ENCODE data around the gene SLC39A11.

DNA sequence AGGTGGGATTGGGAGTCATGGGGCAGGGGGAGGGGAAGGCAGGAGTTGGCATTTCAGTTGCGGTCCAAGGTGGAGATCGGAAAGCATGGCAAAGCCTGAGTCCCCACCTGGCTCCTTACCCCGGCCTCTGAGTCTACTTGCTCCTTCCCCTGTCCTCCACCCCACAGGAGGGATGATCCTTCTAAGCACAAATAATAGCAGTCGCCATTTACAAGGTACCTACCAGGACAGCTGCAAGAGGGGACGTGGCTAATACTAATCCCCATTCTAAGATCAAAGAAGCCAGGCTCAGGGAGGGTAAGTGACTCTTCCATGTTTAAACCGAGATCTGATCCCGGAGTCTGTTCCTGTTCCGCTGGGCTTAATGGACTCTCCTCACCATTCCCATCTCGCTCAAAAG is 396.3 kb downstream of the SLC39A11 start:
- TF ChIP-seq, protein P1, sequence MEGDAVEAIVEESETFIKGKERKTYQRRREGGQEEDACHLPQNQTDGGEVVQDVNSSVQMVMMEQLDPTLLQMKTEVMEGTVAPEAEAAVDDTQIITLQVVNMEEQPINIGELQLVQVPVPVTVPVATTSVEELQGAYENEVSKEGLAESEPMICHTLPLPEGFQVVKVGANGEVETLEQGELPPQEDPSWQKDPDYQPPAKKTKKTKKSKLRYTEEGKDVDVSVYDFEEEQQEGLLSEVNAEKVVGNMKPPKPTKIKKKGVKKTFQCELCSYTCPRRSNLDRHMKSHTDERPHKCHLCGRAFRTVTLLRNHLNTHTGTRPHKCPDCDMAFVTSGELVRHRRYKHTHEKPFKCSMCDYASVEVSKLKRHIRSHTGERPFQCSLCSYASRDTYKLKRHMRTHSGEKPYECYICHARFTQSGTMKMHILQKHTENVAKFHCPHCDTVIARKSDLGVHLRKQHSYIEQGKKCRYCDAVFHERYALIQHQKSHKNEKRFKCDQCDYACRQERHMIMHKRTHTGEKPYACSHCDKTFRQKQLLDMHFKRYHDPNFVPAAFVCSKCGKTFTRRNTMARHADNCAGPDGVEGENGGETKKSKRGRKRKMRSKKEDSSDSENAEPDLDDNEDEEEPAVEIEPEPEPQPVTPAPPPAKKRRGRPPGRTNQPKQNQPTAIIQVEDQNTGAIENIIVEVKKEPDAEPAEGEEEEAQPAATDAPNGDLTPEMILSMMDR (IDR thresholded peaks at IDR 0.05): no peak
- TF ChIP-seq POLR2A (IDR thresholded peaks at IDR 0.05) (no peak), POLR2AphosphoS5 (IDR thresholded peaks at IDR 0.05) (no peak), EP300 (IDR thresholded peaks at IDR 0.05) (no peak)
